K562 (cell line): Measurements from ENCODE around the gene EMID1. TPM values are rescaled to one million over a fixed set of nuclear protein-coding genes. Genes with fewer than 3 reads are reported as not detected.

Source experiments
- GTF2A2 ChIP-seq: IDR thresholded peaks from 2 replicates; pipeline ENCODE4 v1.6.1; 2016; ENCODE audit warnings: mild to moderate bottlenecking, missing genetic modification characterization, missing compliant biosample characterization
- HDAC2 ChIP-seq: fragments of 450-650 bp; IDR thresholded peaks from 2 replicates; pipeline ENCODE4 v1.6.1; 2016; ENCODE audit warnings: mild to moderate bottlenecking
- MEF2D ChIP-seq: conservative IDR thresholded peaks from 2 replicates; pipeline ENCODE4 v1.6.1; 2016; ENCODE audit warnings: low read depth, missing genetic modification characterization, missing compliant biosample characterization
- MGA ChIP-seq: fragments of 450-650 bp; IDR thresholded peaks from 2 replicates; pipeline ENCODE4 v1.6.1; 2016; ENCODE audit warnings: mild to moderate bottlenecking, moderate library complexity
- RREB1 ChIP-seq: fragments of 250-450 bp; sonication (Bioruptor Pico); IDR thresholded peaks from 2 replicates; pipeline ENCODE4 v1.4.0; 2020
- ZNF224 ChIP-seq: sonication (generic); formaldehyde crosslinking; IDR thresholded peaks from 2 replicates; pipeline ENCODE4 v1.8.0; 2022; ENCODE audit warnings: mild to moderate bottlenecking, missing genetic modification reagents
- polyA plus RNA-seq, 8 experiments: library from polyadenylated mRNA; depleted of rRNA in 4 of 8; stranded (reverse) in 5 of 8; unstranded in 3 of 8; fragments of >200 nt; fragmentation: Nextera tagmentation in 2 of 8; fragmentation: Illumina TruSeq in 1 of 8; extraction: Ambion mirVana in 2 of 8; extraction: Trizol in 1 of 8; gene quantifications; 2 replicates each; pipeline versions ENCODE4 v1.2.1 to v1.2.3, GENCODE V29; 2011 to 2014; ENCODE audit warnings: inconsistent platforms in 1 of 8, missing spikeins in 1 of 8
- total RNA-seq, 7 experiments: library from RNA; depleted of rRNA in 6 of 7; stranded (reverse); fragments of >200 nt in 6 of 7; fragmentation: Illumina TruSeq in 2 of 7; extraction: Trizol in 2 of 7; gene quantifications; 2 replicates each; pipeline versions ENCODE4 v1.2.1 to v1.2.3, GENCODE V29; 2011 to 2021; ENCODE audit warnings: low replicate concordance in 1 of 7
- TF ChIP-seq, protein P1 (sequence below), 2 experiments: fragments of 450-650 bp; IDR thresholded peaks; 2 replicates each; pipeline ENCODE4 v1.6.1; 2016
- TF ChIP-seq, protein P2 (sequence below): fragments of 250-450 bp; sonication (Bioruptor Pico); IDR thresholded peaks from 2 replicates; pipeline ENCODE4 v1.8.0; 2022; ENCODE audit warnings: moderate library complexity, mild to moderate bottlenecking, inconsistent platforms

EMID1 gene
- total and polyA plus RNA-seq, 9 of the 15 experiments (the other 6 are each of a cell fraction or from before 2014, with no cell fraction given): 0.15 to 7.2 (median 2.7) TPM

- TF ChIP-seq, protein P1, sequence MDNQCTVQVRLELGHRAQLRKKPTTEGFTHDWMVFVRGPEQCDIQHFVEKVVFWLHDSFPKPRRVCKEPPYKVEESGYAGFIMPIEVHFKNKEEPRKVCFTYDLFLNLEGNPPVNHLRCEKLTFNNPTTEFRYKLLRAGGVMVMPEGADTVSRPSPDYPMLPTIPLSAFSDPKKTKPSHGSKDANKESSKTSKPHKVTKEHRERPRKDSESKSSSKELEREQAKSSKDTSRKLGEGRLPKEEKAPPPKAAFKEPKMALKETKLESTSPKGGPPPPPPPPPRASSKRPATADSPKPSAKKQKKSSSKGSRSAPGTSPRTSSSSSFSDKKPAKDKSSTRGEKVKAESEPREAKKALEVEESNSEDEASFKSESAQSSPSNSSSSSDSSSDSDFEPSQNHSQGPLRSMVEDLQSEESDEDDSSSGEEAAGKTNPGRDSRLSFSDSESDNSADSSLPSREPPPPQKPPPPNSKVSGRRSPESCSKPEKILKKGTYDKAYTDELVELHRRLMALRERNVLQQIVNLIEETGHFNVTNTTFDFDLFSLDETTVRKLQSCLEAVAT (IDR thresholded peaks at IDR 0.05): no peak
- TF ChIP-seq MEF2D (tag): no peak
- no peak for TF ChIP-seq GTF2A2 (tag)
- TF ChIP-seq, protein P2, sequence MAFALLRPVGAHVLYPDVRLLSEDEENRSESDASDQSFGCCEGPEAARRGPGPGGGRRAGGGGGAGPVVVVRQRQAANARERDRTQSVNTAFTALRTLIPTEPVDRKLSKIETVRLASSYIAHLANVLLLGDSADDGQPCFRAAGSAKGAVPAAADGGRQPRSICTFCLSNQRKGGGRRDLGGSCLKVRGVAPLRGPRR (CRISPR knock-in tag): no peak
- peak; percentile 81 for TF ChIP-seq MGA
- TF ChIP-seq ZNF224 (CRISPR knock-in tag): no peak
- no peak for TF ChIP-seq HDAC2
- TF ChIP-seq RREB1 (CRISPR knock-in tag): no peak
Measured at GRCh38 chr22:29268511-29269229, 63.0 kb downstream of the EMID1 start (continued).
